ENCODE results near the gene NBEAL1. TPM values are rescaled to one million over a fixed set of nuclear protein-coding genes. Genes with fewer than 3 reads are reported as not detected.

NBEAL1 gene
- total and polyA plus RNA-seq, 2 experiments from 2014 or later = 13.3 to 21.8 TPM

DNA sequence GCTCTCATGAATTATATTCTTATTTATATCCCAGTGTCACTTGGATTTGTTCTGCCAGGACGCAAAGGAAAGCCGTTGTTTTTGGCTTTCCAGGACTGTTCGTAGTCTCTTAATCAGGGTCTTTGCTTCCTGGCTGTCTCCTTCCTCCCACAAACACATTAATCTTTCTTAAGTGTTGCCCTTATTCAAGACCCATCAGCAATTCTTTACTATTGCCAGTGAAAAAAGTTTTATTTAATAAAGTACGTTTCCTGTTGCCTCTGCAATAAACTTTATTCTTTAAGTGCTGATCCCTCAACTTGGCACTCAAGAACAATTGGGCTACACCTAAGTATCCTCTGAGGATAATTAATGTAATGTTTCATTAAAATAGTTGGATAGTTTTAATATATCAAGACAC lies 155.8 kb downstream of the NBEAL1 start:
- DNase-seq (ENCODE audit: low spot score) (no peak), ATAC-seq (no peak)
- Histone ChIP-seq H3K79me2 (replicated peaks; ENCODE audit: insufficient read depth) (no peaks in the 10 kb centered on the region), H4K20me1 (replicated peaks; ENCODE audit: insufficient read depth) (no peaks in the 10 kb centered on the region), H3K27ac (ENCODE audit: low read depth) (no peak overlapping the region), H3K27me3 (ENCODE audit: insufficient read depth) (no peaks in the 10 kb centered on the region), H3K4me1 (ENCODE audit: insufficient read depth) (no peaks in the 10 kb centered on the region), H3K4me2 (no peak overlapping the region), H3K9me2 (ENCODE audit: insufficient read depth) (no peaks in the 10 kb centered on the region), H3F3A (replicated peaks; ENCODE audit: low read depth) (no peaks in the 10 kb centered on the region), H3K36me3 (ENCODE audit: insufficient read depth) (no peaks in the 10 kb centered on the region), H3K4me3 (no peak overlapping the region), H2AFZ (no peak overlapping the region)
- H3K4me1 Mint-ChIP-seq = peaks cover 2% of the 10 kb centered on the region; the same call in 1 of the 3 replicates
- no peaks in the 10 kb centered on the region for H3K9me3 Mint-ChIP-seq
- H3K27me3 Mint-ChIP-seq (ENCODE audit: insufficient read depth, low read depth, poor library complexity) = peaks cover 3% of the 10 kb centered on the region
- no peak overlapping the region for H3K4me3 Mint-ChIP-seq
- H3K36me3 Mint-ChIP-seq (ENCODE audit: low read depth) = no peaks in the 10 kb centered on the region
- TF ChIP-seq POLR2AphosphoS5 (IDR thresholded peaks at IDR 0.05; ENCODE audit: low read depth) (no peak), NANOG (IDR thresholded peaks at IDR 0.05; ENCODE audit: borderline replicate concordance) (no peak), EZH2phosphoT487 (IDR thresholded peaks at IDR 0.05; ENCODE audit: unreplicated experiment) (no peak), EZH2 (IDR thresholded peaks at IDR 0.05; ENCODE audit: low read depth, unreplicated experiment) (no peak), ZNF114 (CRISPR knock-in tag; IDR thresholded peaks at IDR 0.05) (no peak), JUNB (IDR thresholded peaks at IDR 0.05; ENCODE audit: unreplicated experiment) (no peak), STAT1 (IDR thresholded peaks at IDR 0.05; ENCODE audit: unreplicated experiment) (no peak), ZNF331 (CRISPR knock-in tag; IDR thresholded peaks at IDR 0.05; ENCODE audit: low read depth) (no peak), CREB1 (CRISPR knock-in tag; IDR thresholded peaks at IDR 0.05; ENCODE audit: low read depth) (no peak)
- TF ChIP-seq, protein P1, sequence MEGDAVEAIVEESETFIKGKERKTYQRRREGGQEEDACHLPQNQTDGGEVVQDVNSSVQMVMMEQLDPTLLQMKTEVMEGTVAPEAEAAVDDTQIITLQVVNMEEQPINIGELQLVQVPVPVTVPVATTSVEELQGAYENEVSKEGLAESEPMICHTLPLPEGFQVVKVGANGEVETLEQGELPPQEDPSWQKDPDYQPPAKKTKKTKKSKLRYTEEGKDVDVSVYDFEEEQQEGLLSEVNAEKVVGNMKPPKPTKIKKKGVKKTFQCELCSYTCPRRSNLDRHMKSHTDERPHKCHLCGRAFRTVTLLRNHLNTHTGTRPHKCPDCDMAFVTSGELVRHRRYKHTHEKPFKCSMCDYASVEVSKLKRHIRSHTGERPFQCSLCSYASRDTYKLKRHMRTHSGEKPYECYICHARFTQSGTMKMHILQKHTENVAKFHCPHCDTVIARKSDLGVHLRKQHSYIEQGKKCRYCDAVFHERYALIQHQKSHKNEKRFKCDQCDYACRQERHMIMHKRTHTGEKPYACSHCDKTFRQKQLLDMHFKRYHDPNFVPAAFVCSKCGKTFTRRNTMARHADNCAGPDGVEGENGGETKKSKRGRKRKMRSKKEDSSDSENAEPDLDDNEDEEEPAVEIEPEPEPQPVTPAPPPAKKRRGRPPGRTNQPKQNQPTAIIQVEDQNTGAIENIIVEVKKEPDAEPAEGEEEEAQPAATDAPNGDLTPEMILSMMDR (conservative IDR thresholded peaks at IDR 0.05; ENCODE audit: low read depth in 2 of 2) = no peak
- TF ChIP-seq, protein P2, sequence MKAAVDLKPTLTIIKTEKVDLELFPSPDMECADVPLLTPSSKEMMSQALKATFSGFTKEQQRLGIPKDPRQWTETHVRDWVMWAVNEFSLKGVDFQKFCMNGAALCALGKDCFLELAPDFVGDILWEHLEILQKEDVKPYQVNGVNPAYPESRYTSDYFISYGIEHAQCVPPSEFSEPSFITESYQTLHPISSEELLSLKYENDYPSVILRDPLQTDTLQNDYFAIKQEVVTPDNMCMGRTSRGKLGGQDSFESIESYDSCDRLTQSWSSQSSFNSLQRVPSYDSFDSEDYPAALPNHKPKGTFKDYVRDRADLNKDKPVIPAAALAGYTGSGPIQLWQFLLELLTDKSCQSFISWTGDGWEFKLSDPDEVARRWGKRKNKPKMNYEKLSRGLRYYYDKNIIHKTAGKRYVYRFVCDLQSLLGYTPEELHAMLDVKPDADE (IDR thresholded peaks at IDR 0.05) = no peak
- TF ChIP-seq, protein P3, sequence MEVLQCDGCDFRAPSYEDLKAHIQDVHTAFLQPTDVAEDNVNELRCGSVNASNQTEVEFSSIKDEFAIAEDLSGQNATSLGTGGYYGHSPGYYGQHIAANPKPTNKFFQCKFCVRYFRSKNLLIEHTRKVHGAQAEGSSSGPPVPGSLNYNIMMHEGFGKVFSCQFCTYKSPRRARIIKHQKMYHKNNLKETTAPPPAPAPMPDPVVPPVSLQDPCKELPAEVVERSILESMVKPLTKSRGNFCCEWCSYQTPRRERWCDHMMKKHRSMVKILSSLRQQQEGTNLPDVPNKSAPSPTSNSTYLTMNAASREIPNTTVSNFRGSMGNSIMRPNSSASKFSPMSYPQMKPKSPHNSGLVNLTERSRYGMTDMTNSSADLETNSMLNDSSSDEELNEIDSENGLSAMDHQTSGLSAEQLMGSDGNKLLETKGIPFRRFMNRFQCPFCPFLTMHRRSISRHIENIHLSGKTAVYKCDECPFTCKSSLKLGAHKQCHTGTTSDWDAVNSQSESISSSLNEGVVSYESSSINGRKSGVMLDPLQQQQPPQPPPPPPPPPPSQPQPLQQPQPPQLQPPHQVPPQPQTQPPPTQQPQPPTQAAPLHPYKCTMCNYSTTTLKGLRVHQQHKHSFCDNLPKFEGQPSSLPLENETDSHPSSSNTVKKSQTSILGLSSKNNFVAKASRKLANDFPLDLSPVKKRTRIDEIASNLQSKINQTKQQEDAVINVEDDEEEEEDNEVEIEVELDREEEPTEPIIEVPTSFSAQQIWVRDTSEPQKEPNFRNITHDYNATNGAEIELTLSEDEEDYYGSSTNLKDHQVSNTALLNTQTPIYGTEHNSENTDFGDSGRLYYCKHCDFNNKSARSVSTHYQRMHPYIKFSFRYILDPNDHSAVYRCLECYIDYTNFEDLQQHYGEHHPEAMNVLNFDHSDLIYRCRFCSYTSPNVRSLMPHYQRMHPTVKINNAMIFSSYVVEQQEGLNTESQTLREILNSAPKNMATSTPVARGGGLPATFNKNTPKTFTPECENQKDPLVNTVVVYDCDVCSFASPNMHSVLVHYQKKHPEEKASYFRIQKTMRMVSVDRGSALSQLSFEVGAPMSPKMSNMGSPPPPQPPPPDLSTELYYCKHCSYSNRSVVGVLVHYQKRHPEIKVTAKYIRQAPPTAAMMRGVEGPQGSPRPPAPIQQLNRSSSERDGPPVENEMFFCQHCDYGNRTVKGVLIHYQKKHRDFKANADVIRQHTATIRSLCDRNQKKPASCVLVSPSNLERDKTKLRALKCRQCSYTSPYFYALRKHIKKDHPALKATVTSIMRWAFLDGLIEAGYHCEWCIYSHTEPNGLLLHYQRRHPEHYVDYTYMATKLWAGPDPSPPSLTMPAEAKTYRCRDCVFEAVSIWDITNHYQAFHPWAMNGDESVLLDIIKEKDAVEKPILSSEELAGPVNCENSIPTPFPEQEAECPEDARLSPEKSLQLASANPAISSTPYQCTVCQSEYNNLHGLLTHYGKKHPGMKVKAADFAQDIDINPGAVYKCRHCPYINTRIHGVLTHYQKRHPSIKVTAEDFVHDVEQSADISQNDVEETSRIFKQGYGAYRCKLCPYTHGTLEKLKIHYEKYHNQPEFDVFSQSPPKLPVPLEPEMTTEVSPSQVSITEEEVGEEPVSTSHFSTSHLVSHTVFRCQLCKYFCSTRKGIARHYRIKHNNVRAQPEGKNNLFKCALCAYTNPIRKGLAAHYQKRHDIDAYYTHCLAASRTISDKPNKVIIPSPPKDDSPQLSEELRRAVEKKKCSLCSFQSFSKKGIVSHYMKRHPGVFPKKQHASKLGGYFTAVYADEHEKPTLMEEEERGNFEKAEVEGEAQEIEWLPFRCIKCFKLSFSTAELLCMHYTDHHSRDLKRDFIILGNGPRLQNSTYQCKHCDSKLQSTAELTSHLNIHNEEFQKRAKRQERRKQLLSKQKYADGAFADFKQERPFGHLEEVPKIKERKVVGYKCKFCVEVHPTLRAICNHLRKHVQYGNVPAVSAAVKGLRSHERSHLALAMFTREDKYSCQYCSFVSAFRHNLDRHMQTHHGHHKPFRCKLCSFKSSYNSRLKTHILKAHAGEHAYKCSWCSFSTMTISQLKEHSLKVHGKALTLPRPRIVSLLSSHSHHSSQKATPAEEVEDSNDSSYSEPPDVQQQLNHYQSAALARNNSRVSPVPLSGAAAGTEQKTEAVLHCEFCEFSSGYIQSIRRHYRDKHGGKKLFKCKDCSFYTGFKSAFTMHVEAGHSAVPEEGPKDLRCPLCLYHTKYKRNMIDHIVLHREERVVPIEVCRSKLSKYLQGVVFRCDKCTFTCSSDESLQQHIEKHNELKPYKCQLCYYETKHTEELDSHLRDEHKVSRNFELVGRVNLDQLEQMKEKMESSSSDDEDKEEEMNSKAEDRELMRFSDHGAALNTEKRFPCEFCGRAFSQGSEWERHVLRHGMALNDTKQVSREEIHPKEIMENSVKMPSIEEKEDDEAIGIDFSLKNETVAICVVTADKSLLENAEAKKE (CRISPR knock-in tag; IDR thresholded peaks at IDR 0.05) = no peak
- TF ChIP-seq, protein P4, sequence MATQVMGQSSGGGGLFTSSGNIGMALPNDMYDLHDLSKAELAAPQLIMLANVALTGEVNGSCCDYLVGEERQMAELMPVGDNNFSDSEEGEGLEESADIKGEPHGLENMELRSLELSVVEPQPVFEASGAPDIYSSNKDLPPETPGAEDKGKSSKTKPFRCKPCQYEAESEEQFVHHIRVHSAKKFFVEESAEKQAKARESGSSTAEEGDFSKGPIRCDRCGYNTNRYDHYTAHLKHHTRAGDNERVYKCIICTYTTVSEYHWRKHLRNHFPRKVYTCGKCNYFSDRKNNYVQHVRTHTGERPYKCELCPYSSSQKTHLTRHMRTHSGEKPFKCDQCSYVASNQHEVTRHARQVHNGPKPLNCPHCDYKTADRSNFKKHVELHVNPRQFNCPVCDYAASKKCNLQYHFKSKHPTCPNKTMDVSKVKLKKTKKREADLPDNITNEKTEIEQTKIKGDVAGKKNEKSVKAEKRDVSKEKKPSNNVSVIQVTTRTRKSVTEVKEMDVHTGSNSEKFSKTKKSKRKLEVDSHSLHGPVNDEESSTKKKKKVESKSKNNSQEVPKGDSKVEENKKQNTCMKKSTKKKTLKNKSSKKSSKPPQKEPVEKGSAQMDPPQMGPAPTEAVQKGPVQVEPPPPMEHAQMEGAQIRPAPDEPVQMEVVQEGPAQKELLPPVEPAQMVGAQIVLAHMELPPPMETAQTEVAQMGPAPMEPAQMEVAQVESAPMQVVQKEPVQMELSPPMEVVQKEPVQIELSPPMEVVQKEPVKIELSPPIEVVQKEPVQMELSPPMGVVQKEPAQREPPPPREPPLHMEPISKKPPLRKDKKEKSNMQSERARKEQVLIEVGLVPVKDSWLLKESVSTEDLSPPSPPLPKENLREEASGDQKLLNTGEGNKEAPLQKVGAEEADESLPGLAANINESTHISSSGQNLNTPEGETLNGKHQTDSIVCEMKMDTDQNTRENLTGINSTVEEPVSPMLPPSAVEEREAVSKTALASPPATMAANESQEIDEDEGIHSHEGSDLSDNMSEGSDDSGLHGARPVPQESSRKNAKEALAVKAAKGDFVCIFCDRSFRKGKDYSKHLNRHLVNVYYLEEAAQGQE (IDR thresholded peaks at IDR 0.05; ENCODE audit: unreplicated experiment) = no peak
- H3K27ac Mint-ChIP-seq = no peak overlapping the region

All from GM23338 (cell line).